ENCODE measurements around the gene C12orf75. TPM values are rescaled to one million over a fixed set of nuclear protein-coding genes. Genes with fewer than 3 reads are reported as not detected.

C12orf75 gene
- 0.83 and 1.3 TPM in 2 replicates for total RNA-seq (2021)
- percentile 16 among the genes with signal in this experiment for Bru-seq, nascent RNA
- BruChase-seq, experiment 1, labeled RNA remaining after a 2-hour chase: percentile 14 among the genes with signal in this experiment
- BruChase-seq, experiment 2, labeled RNA remaining after a 6-hour chase: percentile 12 among the genes with signal in this experiment
- long read RNA-seq, partial matches to known transcripts: 0 of 1 reads
- long read RNA-seq, other reads (novel, unspliced or antisense): 0 of 1 reads

DNA sequence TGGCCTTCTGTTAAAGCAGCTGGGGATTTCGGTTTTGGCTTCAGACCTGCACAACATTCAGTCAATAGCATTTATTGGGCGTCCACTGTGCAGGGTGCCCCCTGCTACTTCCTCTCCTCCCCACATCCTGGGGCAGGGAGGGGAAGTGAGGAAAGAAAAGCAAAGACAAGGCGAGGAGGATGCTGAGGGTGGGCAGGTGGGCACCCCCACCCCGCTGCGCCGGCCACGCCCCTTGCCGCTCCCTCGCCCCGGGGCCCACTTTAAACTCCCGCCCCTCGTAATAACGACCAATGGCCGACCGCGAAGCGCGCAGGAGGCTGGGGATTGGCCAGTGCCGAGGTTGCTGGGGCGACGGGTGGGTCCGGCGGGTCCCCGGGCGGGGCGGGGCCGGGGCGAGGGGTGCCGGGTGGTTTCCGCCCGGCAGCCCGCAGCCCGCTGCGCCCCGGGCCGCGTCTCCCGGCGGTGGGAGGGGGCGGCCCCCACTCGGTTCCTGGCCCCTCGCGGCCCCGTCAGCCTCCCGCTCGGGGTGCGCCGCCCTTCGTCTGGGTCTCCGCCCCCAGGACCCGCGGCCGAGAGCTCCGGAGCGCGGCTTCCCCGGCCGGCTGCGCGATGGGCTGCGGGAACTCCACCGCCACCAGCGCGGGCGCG is at the start of gene C12orf75:
C12orf75 (plus strand) TSS at position 409 of the 648 bp plus-strand sequence; CDS start at position 610, 201 bp downstream.
- no peak for TF ChIP-seq EZH2 (IDR thresholded peaks at IDR 0.05; ENCODE audit: low read depth)
- no peak for TF ChIP-seq CTCF (conservative IDR thresholded peaks at IDR 0.05)
- H2AFZ ChIP-seq: no peak within 1 kb of the TSS
- no peak within 1 kb of the TSS for H3K27ac ChIP-seq
- H3K27me3 ChIP-seq (ENCODE audit: insufficient read depth, low read depth): no peaks in the 10 kb centered on the region; the same call in 1 of the 2 replicates
- no peaks in the 10 kb centered on the region for H3K4me1 ChIP-seq (replicated peaks; ENCODE audit: insufficient read depth)
- no peak within 1 kb of the TSS for H3K4me2 ChIP-seq
- no peaks in the 10 kb centered on the region for H3F3A ChIP-seq (ENCODE audit: insufficient read depth, low read depth)
- no peaks in the 10 kb centered on the region for H3K36me3 ChIP-seq (ENCODE audit: low read depth)
- CTCF ChIA-PET: no interaction called here
- no peaks in the 10 kb centered on the region for H3K79me2 ChIP-seq (ENCODE audit: low read depth)
- DNase-seq: no peak
- no peak within 1 kb of the TSS for H3K4me3 ChIP-seq
- no peaks in the 10 kb centered on the region for H3K9me2 ChIP-seq (ENCODE audit: insufficient read depth)
- intact Hi-C loops (cut with micrococcal nuclease; ENCODE audit: unreplicated experiment): no loop called here
- no peaks in the 10 kb centered on the region for H3K9me3 ChIP-seq (ENCODE audit: insufficient read depth, low read depth)
- POLR2A ChIA-PET (ENCODE audit: unreplicated experiment): no interaction called here
- no TSS peak for BruUV-seq (replicated peaks)
- H4K20me1 ChIP-seq (ENCODE audit: insufficient read depth): no peaks in the 10 kb centered on the region

- Histone ChIP-seq H3K9me3 (ENCODE audit: insufficient read depth, low read depth) (no peaks in the 10 kb centered on the region), H3K4me2 (no peak overlapping the region), H3K27me3 (ENCODE audit: insufficient read depth, low read depth) (peaks cover 22% of the 10 kb centered on the region), H3K36me3 (ENCODE audit: low read depth) (no peaks in the 10 kb centered on the region), H3F3A (ENCODE audit: insufficient read depth, low read depth) (no peaks in the 10 kb centered on the region), H4K20me1 (ENCODE audit: insufficient read depth) (no peaks in the 10 kb centered on the region), H3K9me2 (ENCODE audit: insufficient read depth) (no peaks in the 10 kb centered on the region), H3K4me1 (replicated peaks; ENCODE audit: insufficient read depth) (no peaks in the 10 kb centered on the region), H2AFZ (no peak overlapping the region), H3K4me3 (no peak overlapping the region), H3K27ac (no peak overlapping the region), H3K79me2 (ENCODE audit: low read depth) (no peaks in the 10 kb centered on the region)
- CTCF ChIA-PET: no interaction called here
- DNase-seq: no peak
- intact Hi-C loops (cut with micrococcal nuclease; ENCODE audit: unreplicated experiment): no loop called here
- TF ChIP-seq CTCF (conservative IDR thresholded peaks at IDR 0.05) (no peak), EZH2 (IDR thresholded peaks at IDR 0.05; ENCODE audit: low read depth) (no peak)
- POLR2A ChIA-PET (ENCODE audit: unreplicated experiment): no interaction called here
- BruUV-seq (replicated peaks): no TSS peak
Measured at GRCh38 chr12:105280966-105281693, 49.4 kb upstream of the C12orf75 start.

- Histone ChIP-seq H3K4me1 (replicated peaks; ENCODE audit: insufficient read depth) (no peaks in the 10 kb centered on the region), H3F3A (ENCODE audit: insufficient read depth, low read depth) (no peaks in the 10 kb centered on the region), H3K79me2 (ENCODE audit: low read depth) (no peaks in the 10 kb centered on the region), H3K4me3 (no peak overlapping the region), H2AFZ (no peak overlapping the region), H3K36me3 (ENCODE audit: low read depth) (no peaks in the 10 kb centered on the region), H4K20me1 (ENCODE audit: insufficient read depth) (no peaks in the 10 kb centered on the region), H3K4me2 (no peak overlapping the region), H3K27ac (no peak overlapping the region), H3K9me3 (ENCODE audit: insufficient read depth, low read depth) (no peaks in the 10 kb centered on the region), H3K9me2 (ENCODE audit: insufficient read depth) (no peaks in the 10 kb centered on the region), H3K27me3 (ENCODE audit: insufficient read depth, low read depth) (peaks cover 25% of the 10 kb centered on the region)
- TF ChIP-seq CTCF (conservative IDR thresholded peaks at IDR 0.05) (no peak), EZH2 (IDR thresholded peaks at IDR 0.05; ENCODE audit: low read depth) (no peak)
- BruUV-seq (replicated peaks): no TSS peak
- POLR2A ChIA-PET (ENCODE audit: unreplicated experiment): no interaction called here
- DNase-seq: no peak
- CTCF ChIA-PET: no interaction called here
- intact Hi-C loops (cut with micrococcal nuclease; ENCODE audit: unreplicated experiment): no loop called here
Measured at GRCh38 chr12:105281694-105282049, 48.8 kb upstream of the C12orf75 start.
